Activated T-helper 2 cell treated with anti-CD3 and anti-CD28 coated beads, Interferon-gamma antibody, Interleukin-2, Interleukin-4, amounts not matched to agents 10 μg/mL and 5 μg/mL and 100 μg/mL, durations not matched to agents 14 hours and 24 hours and 36 hours (primary cell): ENCODE data around the gene CSMD2. TPM values are rescaled to one million over a fixed set of nuclear protein-coding genes. Genes with fewer than 3 reads are reported as not detected.
"Not testable (repeated sequence)": the region's sequence is repeated elsewhere in the genome, so short reads cannot be mapped to it uniquely, and the experiment has no call there.

ENCODE experiments used
- DNase-seq: peaks from one replicate; pipeline ENCODE4 v3.0.0; 2021; ENCODE audit warnings: low spot score
- H3K27ac Mint-ChIP-seq: one replicate; pipeline ENCODE4 v1.8.0; 2021; ENCODE audit warnings: mixed read lengths
- H3K27me3 Mint-ChIP-seq: one replicate; pipeline ENCODE4 v1.8.0; 2021; ENCODE audit warnings: low read depth, mixed read lengths
- H3K36me3 Mint-ChIP-seq: one replicate; pipeline ENCODE4 v1.8.0; 2021; ENCODE audit warnings: low read depth, mixed read lengths
- H3K4me1 Mint-ChIP-seq: one replicate; pipeline ENCODE4 v1.8.0; 2021; ENCODE audit warnings: low read depth, mixed read lengths
- H3K4me3 Mint-ChIP-seq: one replicate; pipeline ENCODE4 v1.8.0; 2021; ENCODE audit warnings: low read depth, mild to moderate bottlenecking, moderate library complexity, mixed read lengths
- H3K9me3 Mint-ChIP-seq: one replicate; pipeline ENCODE4 v1.8.0; 2021; ENCODE audit warnings: mixed read lengths
- intact Hi-C: fragments of 100-400 bp; cut with micrococcal nuclease; formaldehyde crosslinking; loops from one replicate; pipeline ENCODE4 v1.15.1; 2023
- total RNA-seq: library from RNA; stranded (reverse); gene quantifications from 2 replicates; pipeline ENCODE4 v1.2.3, GENCODE V29; 2022

CSMD2 gene
- total RNA-seq, 1 donor from 2014 or later = not detected

DNA sequence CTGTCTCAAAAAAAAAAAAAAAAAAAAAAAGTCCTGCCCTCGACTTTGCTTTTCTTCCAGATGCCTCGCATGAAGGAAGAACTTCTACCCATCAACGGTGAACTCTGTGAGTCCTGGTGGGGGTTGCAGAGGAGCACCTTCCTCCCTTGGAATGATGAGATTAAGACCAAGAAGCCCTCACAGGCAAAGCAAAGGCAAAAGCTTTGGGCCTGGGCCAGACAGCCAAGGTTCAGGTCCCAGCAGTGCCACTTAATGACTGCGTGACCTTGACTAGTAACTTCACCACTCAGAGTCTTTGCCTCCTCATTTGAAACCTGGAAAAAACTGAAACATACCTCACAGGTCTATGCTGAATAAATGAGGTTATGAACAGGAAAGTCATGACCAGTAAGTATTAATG is 637.1 kb downstream of the CSMD2 start:
- no peaks in the 10 kb centered on the region for H3K4me1 Mint-ChIP-seq
- no peak overlapping the region for H3K27ac Mint-ChIP-seq
- no peaks in the 10 kb centered on the region for H3K9me3 Mint-ChIP-seq
- intact Hi-C loops = no loop called here
- H3K4me3 Mint-ChIP-seq = no peak overlapping the region
- H3K27me3 Mint-ChIP-seq = no peaks in the 10 kb centered on the region
- no peak for DNase-seq
- H3K36me3 Mint-ChIP-seq = no peaks in the 10 kb centered on the region

DNA sequence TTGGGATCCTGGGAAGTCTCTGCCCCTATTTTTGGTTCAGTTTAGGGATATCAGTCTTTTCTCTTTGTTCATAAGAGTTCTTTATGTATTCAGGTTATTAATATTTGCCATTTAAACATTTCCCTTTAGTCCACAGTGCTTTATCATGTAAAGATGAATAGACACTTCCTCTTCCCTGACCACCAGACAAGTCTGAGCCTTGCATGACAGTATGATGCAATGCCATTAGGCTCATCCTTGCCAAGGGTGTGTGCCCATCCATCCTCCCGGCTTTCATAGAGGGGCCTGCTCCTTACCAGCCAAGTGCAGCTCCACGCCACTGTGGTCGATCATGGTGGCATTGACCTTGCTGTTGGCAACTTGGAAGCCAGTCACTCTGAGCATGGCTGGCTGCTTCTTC is 640.4 kb downstream of the CSMD2 start:
- intact Hi-C loops = no loop called here
- Mint-ChIP-seq H3K9me3 (no peaks in the 10 kb centered on the region), H3K27me3 (no peaks in the 10 kb centered on the region), H3K36me3 (no peaks in the 10 kb centered on the region), H3K27ac (no peak overlapping the region), H3K4me3 (no peak overlapping the region), H3K4me1 (no peaks in the 10 kb centered on the region)
- no peak for DNase-seq

DNA sequence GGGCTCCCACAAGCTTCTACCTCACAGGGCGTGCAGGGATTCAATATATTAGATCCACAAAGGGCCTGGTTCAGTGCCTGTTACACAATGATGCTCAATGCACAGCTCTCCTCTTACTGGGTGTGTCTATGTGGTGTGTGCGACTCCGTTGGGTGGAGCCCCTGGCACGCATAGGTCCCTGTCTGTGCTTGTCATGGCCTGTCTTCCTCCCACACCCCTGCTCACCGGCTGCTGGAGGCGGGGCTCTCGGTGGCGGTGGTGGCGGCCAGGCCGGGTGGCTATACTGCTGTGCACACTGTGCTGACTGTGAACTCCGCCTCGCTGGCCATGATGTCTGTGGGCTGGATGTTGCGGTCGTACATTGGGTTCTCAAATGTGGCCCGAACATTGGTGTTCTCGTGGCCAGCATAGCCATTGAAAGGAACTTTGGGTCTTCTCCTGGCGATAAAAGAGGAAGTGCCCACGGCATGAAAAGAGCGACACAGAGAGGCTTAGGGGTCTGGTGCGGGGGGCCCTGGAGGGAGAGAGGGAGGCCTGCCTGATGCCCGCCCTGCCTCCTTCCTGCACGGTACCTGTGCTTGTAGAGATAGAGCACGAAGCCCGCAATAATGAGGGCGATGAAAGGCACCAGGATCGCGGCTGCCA is 645.7 kb downstream of the CSMD2 start:
- H3K27me3 Mint-ChIP-seq = no peaks in the 10 kb centered on the region
- H3K4me1 Mint-ChIP-seq = no peaks in the 10 kb centered on the region
- H3K9me3 Mint-ChIP-seq = no peaks in the 10 kb centered on the region
- H3K36me3 Mint-ChIP-seq = no peaks in the 10 kb centered on the region
- no peak overlapping the region for H3K27ac Mint-ChIP-seq
- no peak overlapping the region for H3K4me3 Mint-ChIP-seq
- DNase-seq = no peak
- intact Hi-C loops = no loop called here

DNA sequence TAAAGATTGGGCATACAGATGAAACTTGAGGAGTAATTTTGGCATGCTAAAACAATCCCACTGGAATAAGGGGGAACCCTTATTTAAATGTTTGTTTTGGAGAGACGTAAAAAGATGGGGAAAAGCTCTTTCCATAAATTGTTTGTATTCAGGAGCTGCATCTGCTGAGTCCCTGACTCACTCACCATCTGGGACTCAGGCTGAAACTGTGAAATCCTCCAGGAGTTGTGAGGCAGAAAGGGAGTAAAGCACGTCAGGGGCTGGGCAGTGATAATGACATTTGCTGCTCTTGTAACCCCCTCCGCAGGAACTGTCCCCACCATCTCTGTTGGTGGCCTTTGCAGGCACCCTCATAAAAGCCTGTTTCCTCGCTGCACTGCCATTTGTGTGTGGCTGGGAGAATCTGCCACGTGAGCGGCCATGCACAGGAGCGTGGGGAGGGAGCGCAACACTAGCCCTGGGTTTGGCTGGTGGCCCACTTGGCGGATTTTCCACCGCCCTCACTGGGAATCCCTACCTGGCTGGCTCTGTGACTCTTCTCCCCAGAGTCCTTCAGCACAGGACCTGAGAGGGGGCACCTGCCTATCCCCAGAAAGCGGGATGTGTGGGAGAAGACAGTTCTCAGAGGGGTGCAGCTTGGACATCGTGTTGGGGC is 647.3 kb downstream of the CSMD2 start:
- DNase-seq = no peak
- no peak overlapping the region for H3K27ac Mint-ChIP-seq
- no peak overlapping the region for H3K4me3 Mint-ChIP-seq
- no peaks in the 10 kb centered on the region for H3K4me1 Mint-ChIP-seq
- H3K9me3 Mint-ChIP-seq = no peaks in the 10 kb centered on the region
- no peaks in the 10 kb centered on the region for H3K27me3 Mint-ChIP-seq
- no peaks in the 10 kb centered on the region for H3K36me3 Mint-ChIP-seq
- intact Hi-C loops = no loop called here

DNA sequence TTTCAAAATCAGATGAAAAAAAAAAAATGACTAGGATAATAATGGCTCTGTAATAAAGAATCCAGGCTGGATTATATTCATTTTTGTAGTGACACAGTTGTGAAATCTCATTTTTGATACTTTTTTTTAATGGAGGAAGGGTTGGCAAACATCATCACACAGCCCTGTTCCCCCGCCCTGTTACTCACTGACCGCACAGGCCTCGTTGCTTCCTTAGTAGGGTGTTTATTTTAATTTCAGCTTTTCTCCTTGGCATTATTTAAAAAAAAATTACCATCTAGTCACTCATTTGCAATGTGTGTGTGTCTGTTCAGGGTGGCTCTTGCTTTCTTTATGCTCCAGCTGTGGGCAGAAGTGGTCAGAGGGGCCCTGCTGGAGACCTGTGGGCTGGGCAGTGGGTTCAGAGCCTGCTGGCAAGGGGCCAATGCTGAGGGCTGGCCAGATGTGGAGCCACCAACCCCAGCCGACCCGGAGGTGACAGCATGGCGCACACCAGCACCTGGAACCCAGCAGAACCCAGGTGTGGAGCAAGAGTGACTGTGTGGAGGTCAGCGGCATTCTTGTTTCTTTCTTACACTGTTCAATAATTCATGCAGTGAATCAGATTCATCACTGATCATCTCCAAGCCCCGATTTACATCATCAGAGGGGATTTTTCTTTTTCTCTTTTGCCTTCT is 648.0 kb downstream of the CSMD2 start:
- Mint-ChIP-seq H3K27me3 (no peaks in the 10 kb centered on the region), H3K36me3 (no peaks in the 10 kb centered on the region), H3K4me1 (no peaks in the 10 kb centered on the region), H3K9me3 (no peaks in the 10 kb centered on the region), H3K27ac (no peak overlapping the region), H3K4me3 (no peak overlapping the region)
- no peak for DNase-seq
- intact Hi-C loops = no loop called here

DNA sequence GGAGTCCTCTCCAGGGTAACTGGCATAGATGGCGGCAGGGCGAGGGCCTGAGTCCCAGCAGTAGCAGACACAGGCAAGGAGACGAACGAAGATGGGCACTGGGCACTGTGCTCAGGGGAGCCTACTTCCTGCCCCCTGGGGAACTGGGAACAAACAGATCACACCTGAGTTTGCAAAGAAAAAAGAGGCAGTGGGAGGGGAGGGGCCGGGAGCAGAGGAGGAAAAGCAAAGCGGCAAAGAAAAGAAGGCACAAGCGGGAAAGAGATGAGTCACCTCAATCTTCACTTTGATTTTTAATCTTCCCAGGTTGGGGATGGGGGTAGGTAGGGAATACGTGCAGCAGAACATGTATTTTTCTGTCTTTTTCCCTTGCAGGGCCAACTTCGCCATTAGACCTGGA is 648.6 kb downstream of the CSMD2 start:
- H3K4me3 Mint-ChIP-seq = no peak overlapping the region
- no peaks in the 10 kb centered on the region for H3K9me3 Mint-ChIP-seq
- DNase-seq = no peak
- no peaks in the 10 kb centered on the region for H3K27me3 Mint-ChIP-seq
- H3K27ac Mint-ChIP-seq = no peak overlapping the region
- H3K36me3 Mint-ChIP-seq = no peaks in the 10 kb centered on the region
- intact Hi-C loops = no loop called here
- no peaks in the 10 kb centered on the region for H3K4me1 Mint-ChIP-seq

DNA sequence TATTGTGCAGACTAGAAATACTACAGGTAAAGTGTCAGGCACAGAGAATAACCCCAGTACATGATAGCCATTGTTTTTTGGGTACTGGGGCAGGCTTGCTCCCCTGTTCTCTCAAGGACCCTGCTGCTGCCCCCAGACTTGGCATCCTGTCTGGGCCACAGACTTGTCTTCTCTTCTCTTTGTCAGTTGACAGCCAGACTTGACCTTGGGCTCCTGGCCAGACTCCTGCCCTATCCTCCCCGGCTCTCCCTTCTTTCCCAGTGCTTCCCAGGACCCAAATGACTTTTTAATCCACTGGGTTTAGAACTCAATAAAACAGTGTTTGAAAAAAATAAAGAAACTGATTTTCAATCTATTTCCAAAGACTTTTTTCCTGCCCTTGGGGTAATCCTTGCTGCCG is 649.4 kb downstream of the CSMD2 start:
- Mint-ChIP-seq H3K27ac (no peak overlapping the region), H3K27me3 (no peaks in the 10 kb centered on the region), H3K4me1 (no peaks in the 10 kb centered on the region), H3K4me3 (no peak overlapping the region), H3K9me3 (no peaks in the 10 kb centered on the region), H3K36me3 (no peaks in the 10 kb centered on the region)
- intact Hi-C loops = no loop called here
- DNase-seq = no peak

DNA sequence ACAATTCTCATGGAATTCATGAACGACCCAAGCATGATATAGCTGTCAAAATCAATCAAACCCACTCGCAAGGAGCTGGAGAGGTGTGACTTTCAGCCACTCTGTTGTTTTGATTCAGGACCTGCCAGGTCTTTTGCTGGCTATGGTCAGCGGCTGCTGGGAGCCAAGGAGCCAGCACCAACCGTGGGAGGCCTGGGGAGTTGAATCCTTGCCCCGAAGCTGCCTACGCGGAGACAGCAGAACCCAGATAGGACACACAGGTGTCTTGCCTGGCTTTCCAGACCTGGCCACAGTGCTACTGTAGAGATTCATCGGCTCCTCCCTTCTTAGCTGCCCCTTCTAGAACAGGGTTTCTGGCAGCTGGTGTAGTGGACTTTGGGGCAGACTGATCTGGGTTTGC is 649.9 kb downstream of the CSMD2 start:
- Mint-ChIP-seq H3K36me3 (no peaks in the 10 kb centered on the region), H3K4me3 (no peak overlapping the region), H3K4me1 (no peaks in the 10 kb centered on the region), H3K27me3 (no peaks in the 10 kb centered on the region), H3K27ac (no peak overlapping the region), H3K9me3 (no peaks in the 10 kb centered on the region)
- intact Hi-C loops = no loop called here
- DNase-seq = no peak

DNA sequence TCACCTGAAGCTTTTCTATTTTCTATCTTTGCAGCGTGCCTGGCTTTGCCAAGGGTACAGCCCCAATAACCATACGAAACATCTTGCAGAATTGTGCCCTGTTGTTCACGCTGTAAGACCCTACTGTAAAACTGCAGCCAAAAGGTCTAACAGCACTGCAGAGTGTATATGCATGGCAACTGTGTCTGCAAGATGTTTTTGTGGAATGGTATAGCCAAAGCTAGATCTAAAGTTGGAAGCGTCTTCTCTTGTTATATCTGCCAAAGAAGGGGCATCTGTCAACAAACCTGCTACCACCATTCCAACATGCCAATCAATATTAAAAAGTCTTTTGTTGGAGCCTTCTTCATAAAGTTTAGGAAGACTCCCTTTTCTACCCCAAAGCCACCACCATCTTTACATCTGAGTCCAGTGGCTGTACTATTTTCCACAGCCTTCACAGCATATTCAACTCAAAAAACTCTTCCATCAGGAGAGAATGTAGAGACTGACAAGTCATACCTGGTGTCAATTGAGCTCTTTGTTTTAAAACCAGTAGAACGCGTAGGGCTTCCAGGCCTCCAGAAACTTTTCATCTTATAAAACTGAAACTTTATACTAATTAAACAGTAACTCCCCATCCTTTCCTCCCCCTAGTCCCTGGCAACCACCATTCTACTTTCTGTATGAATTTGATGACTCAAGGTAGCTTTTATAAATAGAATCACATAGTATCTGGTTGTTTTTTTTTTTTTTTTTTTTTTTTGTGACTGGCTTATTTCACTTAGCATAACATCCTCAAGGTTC is 652.6 kb downstream of the CSMD2 start:
- intact Hi-C loops = no loop called here
- H3K4me3 Mint-ChIP-seq = no peak overlapping the region
- no peaks in the 10 kb centered on the region for H3K36me3 Mint-ChIP-seq
- H3K4me1 Mint-ChIP-seq = no peaks in the 10 kb centered on the region
- DNase-seq = no peak
- H3K9me3 Mint-ChIP-seq = no peaks in the 10 kb centered on the region
- H3K27me3 Mint-ChIP-seq = no peaks in the 10 kb centered on the region
- no peak overlapping the region for H3K27ac Mint-ChIP-seq

DNA sequence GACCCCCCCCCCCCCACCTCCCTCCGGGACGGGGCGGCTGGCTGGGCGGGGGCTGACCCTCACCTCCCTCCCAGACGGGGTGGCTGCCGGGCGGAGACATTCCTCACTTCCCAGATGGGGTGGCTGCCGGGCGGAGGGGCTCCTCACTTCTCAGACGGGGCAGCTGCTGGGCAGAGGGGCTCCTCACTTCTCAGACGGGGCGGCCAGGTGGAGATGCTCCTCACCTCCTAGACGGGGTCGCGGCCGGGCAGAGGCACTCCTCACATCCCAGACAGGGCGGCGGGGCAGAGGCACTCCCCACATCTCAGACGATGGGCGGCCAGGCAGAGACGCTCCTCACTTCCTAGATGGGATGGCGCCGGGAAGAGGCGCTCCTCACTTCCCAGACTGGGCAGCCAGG is 655.8 kb downstream of the CSMD2 start:
- H3K4me1 Mint-ChIP-seq, DNase-seq, H3K36me3 Mint-ChIP-seq, H3K27ac Mint-ChIP-seq, H3K9me3 Mint-ChIP-seq, H3K4me3 Mint-ChIP-seq, intact Hi-C loops, H3K27me3 Mint-ChIP-seq: not testable (repeated sequence)

DNA sequence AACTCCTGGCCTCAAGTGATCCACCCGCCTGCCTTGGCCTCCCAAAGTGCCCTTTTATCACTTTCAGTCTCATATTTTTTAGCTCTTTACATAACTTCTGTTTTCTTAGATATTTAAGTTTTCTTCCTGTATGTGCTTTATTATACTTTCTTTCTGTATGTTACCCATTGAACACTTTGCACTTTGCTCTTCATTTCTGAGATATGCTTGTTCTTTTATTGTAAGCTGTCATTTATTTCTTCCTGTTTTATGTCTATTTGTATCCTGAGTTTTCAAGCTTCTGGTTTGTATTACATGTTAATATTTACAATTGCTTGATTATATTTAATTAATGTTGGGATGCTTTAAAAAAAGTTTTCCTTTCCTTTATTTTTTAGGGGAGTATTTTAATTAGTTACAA is 656.9 kb downstream of the CSMD2 start:
- no peak overlapping the region for H3K4me3 Mint-ChIP-seq
- intact Hi-C loops = no loop called here
- DNase-seq = no peak
- H3K27ac Mint-ChIP-seq = no peak overlapping the region
- H3K9me3 Mint-ChIP-seq = no peaks in the 10 kb centered on the region
- no peaks in the 10 kb centered on the region for H3K4me1 Mint-ChIP-seq
- no peaks in the 10 kb centered on the region for H3K36me3 Mint-ChIP-seq
- no peaks in the 10 kb centered on the region for H3K27me3 Mint-ChIP-seq

DNA sequence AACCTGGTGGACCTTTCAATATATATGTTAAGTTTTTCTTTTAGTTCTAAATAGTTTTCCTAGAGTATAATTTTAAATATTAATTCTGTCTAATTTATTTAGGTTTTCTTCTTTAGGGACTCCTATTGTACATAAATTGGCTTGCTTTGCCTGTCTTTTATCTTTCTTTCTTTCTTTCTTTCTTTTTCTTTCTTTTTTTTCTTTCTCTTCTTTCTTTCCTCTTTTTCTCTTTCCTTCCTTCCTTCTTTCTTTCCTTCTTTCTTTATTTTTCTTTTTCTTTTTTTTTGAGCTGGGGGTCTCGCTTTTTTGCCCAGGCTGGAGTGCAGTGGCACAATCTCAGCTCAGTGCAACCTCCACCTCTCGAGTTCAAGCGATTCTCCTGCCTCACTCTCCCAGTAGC is 657.4 kb downstream of the CSMD2 start:
- no peak for DNase-seq
- no peak overlapping the region for H3K4me3 Mint-ChIP-seq
- no peaks in the 10 kb centered on the region for H3K9me3 Mint-ChIP-seq
- no peaks in the 10 kb centered on the region for H3K4me1 Mint-ChIP-seq
- no peaks in the 10 kb centered on the region for H3K27me3 Mint-ChIP-seq
- no peak overlapping the region for H3K27ac Mint-ChIP-seq
- intact Hi-C loops = no loop called here
- no peaks in the 10 kb centered on the region for H3K36me3 Mint-ChIP-seq

DNA sequence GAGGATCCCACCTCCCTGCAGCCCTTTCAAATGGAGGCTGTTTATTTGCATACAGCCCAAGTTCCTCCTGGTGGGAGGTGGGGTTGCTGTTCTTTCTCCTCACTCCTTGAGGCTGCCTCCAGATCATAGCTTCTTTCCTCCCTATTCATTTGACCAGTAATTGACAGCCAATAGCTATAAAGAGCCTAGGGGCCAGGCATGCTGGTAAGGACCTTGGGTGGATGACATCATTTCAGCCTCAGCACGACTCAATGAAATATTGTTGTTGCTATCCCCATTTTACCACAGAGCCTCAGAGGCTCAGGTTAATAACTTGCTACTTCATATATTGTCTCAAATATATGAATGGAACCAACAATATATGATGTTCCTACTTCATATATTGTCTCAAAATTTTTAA is 661.5 kb downstream of the CSMD2 start:
- no peaks in the 10 kb centered on the region for H3K27me3 Mint-ChIP-seq
- no peak overlapping the region for H3K4me3 Mint-ChIP-seq
- no peak for DNase-seq
- H3K9me3 Mint-ChIP-seq = peaks cover 15% of the 10 kb centered on the region
- no peaks in the 10 kb centered on the region for H3K36me3 Mint-ChIP-seq
- intact Hi-C loops = no loop called here
- H3K27ac Mint-ChIP-seq = no peak overlapping the region
- H3K4me1 Mint-ChIP-seq = no peaks in the 10 kb centered on the region
